Transverse colon (tissue), 4 donors: ENCODE measurements around the gene ZDHHC11. TPM values are rescaled to one million over a fixed set of nuclear protein-coding genes. Genes with fewer than 3 reads are reported as not detected.
A peak's percentile ranks its signal among the peaks of the same experiment; 100 is the strongest.
"Not testable (repeated sequence)": the region's sequence is repeated elsewhere in the genome, so short reads cannot be mapped to it uniquely, and the experiment has no call there.

Experiments
- DNase-seq: peaks from one replicate; pipeline ENCODE4 v3.0.0-alpha.2; 2019
- H3K27ac ChIP-seq, 4 donors: fragments of 200-600 bp; sonication (generic); 2 replicates each; pipeline ENCODE4 v1.5.1; 2016 to 2018; ENCODE audit warnings: inconsistent platforms in 4 of 4
- H3K27me3 ChIP-seq: fragments of 200-600 bp; sonication (generic); 2 replicates; pipeline ENCODE4 v1.5.1; 2017; ENCODE audit warnings: inconsistent platforms
- H3K36me3 ChIP-seq, 4 donors: fragments of 200-600 bp; sonication (generic); 2 replicates each; pipeline ENCODE4 v1.5.1; 2017 to 2019; ENCODE audit warnings: inconsistent platforms in 4 of 4
- H3K4me1 ChIP-seq, 4 donors: fragments of 200-600 bp; sonication (generic); 2 replicates each; pipeline ENCODE4 v1.5.1; 2017 to 2020; ENCODE audit warnings: inconsistent platforms in 4 of 4
- H3K4me3 ChIP-seq, 4 donors: fragments of 200-600 bp; sonication (generic); 1 replicate in 1 of 4; 2 replicates in 3 of 4; pipeline versions ENCODE4 v1.5.1 to v1.6.1; 2017 to 2019; ENCODE audit warnings: inconsistent platforms in 4 of 4
- H3K9me3 ChIP-seq, 2 donors: fragments of 200-600 bp; sonication (generic); 2 replicates each; pipeline ENCODE4 v1.5.1; 2017 to 2019; ENCODE audit warnings: inconsistent platforms in 2 of 2
- POLR2A ChIP-seq: fragments of 450-650 bp; IDR thresholded peaks from one replicate; pipeline ENCODE4 v1.6.1; 2016; ENCODE audit warnings: antibody characterized with exemption, mild to moderate bottlenecking, moderate library complexity
- POLR2AphosphoS5 ChIP-seq, 3 donors: sonication (generic); formaldehyde crosslinking; IDR thresholded peaks; one replicate each; pipeline ENCODE4 v1.6.1; 2016; ENCODE audit warnings: antibody characterized with exemption in 3 of 3
- WGBS, 2 donors: methylation state at CpG; one replicate each; pipeline ENCODE4 v1.1.5; 2018; ENCODE audit warnings: low coverage in 1 of 2; 5-methylcytosine and 5-hydroxymethylcytosine counted together
- in situ Hi-C, 4 donors: fragments of 200-750 bp; cut with MboI; loops; one replicate each; pipeline versions ENCODE4 v1.15.0 to v1.15.1; 2017; ENCODE audit warnings: low sequenced_read_pairs in 3 of 4, low pct_ligation_motif_present in 1 of 4, low pct_unique_long_range_greater_than_20kb in 1 of 4
- intact Hi-C: fragments of 100-400 bp; cut with DNase I; formaldehyde crosslinking; loops from one replicate; pipeline ENCODE4 v1.15.1; 2023; ENCODE audit warnings: low total_unique reads
- total RNA-seq, 4 donors: library from RNA; depleted of rRNA; stranded (reverse); fragments of >200 nt; gene quantifications; one replicate each; pipeline ENCODE4 v1.1.0, GENCODE V29; 2016

The ZDHHC11 gene
- total RNA-seq, 4 donors from 2014 or later = 1.2 to 15.0 (median 10.6) TPM

DNA sequence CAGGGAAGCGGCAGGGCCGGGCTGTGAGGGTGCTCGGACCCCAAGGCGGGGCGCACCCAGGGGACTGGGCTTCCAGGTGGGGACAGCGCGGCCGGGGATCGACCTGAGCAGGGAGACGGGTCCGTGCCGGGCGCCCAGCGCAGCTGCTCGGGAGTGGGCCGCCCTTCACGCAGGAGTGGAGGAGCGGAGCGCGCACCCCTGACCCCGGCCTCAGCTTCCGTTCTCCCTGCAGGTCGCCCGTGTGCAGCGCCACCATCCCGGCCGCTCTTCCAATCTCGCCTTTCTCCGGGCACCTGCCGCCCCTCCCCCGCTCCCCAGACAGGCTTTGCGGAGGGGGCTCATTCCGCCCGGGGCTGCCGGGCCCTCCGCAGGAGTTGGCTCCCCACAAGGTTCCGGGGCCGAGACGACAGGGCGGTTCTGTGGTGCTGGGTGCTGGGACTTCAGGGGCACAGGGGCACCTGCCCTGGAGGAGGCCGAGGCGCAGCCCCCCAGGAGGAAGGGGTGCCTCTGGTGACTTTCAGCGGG, 65.5 kb downstream of the ZDHHC11 start:
- in situ Hi-C loops = loop anchor here in 1 of 4 donors (5.0 kb wide), 1 partner anchor 88 kb away; no protein-coding TSS in a partner anchor
- H3K27me3 ChIP-seq, DNase-seq, intact Hi-C loops, H3K36me3 ChIP-seq, H3K9me3 ChIP-seq: not testable (repeated sequence)
- Histone ChIP-seq H3K4me3 (peak overlapping the region; percentile 47 to 97 (median 90)), H3K27ac (peak overlapping the region in 2 of 4 donors; percentile 36 to 83), H3K4me1 (peaks cover 3 to 24% (median 17%) of the 10 kb centered on the region in 4 donors)
- WGBS, 2 donors = 0 to 3% methylated on average over 4 to 11 of the region's 43 CpGs

DNA sequence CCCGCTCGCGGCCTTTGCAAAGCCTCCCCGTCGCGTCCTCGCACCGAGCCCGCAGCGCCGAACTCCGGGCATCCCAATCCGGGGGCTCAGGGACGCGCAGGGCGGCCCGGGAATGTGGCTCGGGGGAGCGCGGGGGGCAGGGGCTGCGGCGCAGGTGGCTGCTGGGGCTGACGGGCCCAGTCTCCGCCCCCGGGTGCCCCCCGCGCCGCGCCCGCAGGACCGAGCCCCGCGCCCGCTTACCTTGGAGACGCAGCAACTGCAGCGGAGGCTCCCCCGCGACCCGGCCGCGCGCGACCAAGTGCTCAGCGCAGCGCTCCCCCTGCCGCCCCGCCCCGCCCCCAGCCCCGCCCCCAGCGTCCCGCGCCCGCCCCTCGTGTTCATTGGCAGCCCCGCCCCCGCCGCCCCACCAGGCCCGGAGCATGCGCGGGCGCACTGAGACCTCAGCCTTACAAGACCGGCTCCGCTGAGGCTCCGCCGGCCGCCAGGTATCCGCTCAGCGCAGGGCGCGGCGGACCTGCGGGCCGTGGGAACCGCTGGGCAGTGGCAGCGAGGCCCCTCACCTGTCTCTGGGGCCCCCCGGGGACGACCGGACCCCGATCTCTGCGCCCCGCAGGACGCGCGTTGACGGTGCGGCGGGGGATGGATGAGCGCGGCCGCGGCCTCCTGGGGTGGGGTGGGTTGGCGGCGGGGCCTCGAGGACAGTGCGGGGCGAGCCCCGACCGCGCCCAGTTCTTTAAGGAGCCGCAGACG, 66.2 kb downstream of the ZDHHC11 start, which contains the start of gene ZDHHC11B:
ZDHHC11B (minus strand) TSS at position 302 of the 750 bp plus-strand sequence. CDS start 17,810 bp downstream, outside the sequence.
- in situ Hi-C loops = loop anchor here in 1 of 4 donors (5.0 kb wide), 1 partner anchor 87 kb away; no protein-coding TSS in a partner anchor
- intact Hi-C loops, H3K27me3 ChIP-seq, H3K9me3 ChIP-seq, H3K36me3 ChIP-seq: not testable (repeated sequence)
- TF ChIP-seq POLR2A (peak; percentile 16), POLR2AphosphoS5 (IDR thresholded peaks at IDR 0.05) (peak; percentile 55 to 82 (median 56))
- peak; percentile 94 for DNase-seq
- peak within 1 kb of the TSS; percentile 47 to 97 (median 90) for H3K4me3 ChIP-seq
- peaks cover 3 to 24% (median 17%) of the 10 kb centered on the region in 4 donors for H3K4me1 ChIP-seq
- peak within 1 kb of the TSS; percentile 36 to 83 (median 72) for H3K27ac ChIP-seq
- 1% methylated on average over 49 of the region's 101 CpGs; no CpG with 5 or more reads in 1 of the 2 donors for WGBS, 2 donors

DNA sequence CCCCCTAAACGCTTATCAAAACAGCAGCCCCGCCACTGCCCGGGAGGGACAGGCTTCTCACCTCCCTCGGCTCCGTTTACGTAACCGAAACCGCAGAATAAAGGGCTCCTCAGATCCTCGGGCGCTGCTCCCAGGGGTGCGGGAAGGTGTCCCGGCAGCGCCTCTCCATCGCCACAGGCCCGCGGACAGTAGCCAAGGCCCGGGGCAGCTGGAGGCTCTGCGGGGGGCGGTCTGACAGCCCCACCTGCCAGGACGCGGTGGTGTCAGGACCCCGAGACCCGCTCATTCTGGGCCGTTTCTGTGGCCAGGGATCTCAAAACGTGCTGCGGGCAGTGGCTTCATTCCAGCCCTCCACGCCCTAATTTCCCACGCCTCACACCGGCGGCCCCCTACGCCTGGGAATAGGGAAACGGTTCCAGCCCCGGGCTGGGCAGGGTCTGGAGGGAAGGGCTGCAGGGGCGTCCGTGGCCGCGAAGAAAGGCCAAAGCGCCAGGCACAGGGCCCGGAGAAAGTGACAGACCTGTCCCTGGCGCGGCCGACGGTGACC, 66.8 kb downstream of the ZDHHC11 start:
- H3K36me3 ChIP-seq, intact Hi-C loops, in situ Hi-C loops, H3K9me3 ChIP-seq, H3K27me3 ChIP-seq: not testable (repeated sequence)
- WGBS, 2 donors = 1% methylated on average over 37 of the region's 43 CpGs; no CpG with 5 or more reads in 1 of the 2 donors
- Histone ChIP-seq H3K4me3 (peak overlapping the region; percentile 47 to 97 (median 90)), H3K27ac (peak overlapping the region; percentile 36 to 83 (median 72)), H3K4me1 (peaks cover 3 to 24% (median 17%) of the 10 kb centered on the region in 4 donors)
- peak; percentile 53 for DNase-seq

DNA sequence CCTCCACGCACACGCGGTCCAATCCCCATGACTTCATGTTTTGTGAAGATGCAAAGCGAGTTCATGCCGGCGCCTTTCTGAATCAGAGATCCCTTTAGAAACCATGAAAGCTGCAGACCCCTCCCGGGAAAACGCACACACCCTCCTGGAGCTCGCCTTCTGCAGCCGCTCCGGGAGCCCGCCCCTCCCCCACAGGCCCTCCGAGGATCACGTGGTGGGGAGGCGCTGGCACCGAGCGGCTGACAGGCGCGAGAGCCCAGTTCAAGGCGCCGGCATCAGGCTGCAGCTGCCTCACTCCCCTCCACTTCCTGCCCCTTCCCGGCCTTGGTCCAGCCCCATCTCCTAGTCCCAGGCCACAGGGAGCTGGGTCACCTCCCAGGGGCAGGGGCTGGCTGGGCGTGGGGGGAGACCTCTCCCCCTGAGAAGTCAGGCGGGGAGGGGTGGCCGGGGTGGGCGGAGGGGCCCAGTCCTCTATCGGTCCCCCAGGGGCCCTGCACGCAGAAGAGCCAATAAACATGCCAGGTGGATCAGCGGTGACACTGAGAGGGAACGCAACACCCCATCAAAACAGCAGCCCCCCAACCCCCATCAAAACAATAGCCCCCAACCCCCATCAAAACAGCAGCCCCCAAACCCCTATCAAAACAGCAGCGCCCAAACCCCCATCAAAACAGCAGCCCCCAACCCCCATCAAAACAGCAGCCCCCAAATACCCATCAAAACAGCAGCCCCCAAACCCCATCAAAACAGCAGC, 67.6 kb downstream of the ZDHHC11 start:
- intact Hi-C loops, in situ Hi-C loops, H3K36me3 ChIP-seq, H3K9me3 ChIP-seq, H3K27me3 ChIP-seq: not testable (repeated sequence)
- Histone ChIP-seq H3K4me1 (peaks cover 3 to 24% (median 17%) of the 10 kb centered on the region in 4 donors), H3K27ac (peak overlapping the region in 3 of 4 donors; percentile 46 to 51 (median 50)), H3K4me3 (peak overlapping the region in 3 of 4 donors; percentile 6 to 97 (median 42))
- DNase-seq = peak; percentile 33
- 8% methylated on average over 6 of the region's 31 CpGs; no CpG with 5 or more reads in 1 of the 2 donors for WGBS, 2 donors

DNA sequence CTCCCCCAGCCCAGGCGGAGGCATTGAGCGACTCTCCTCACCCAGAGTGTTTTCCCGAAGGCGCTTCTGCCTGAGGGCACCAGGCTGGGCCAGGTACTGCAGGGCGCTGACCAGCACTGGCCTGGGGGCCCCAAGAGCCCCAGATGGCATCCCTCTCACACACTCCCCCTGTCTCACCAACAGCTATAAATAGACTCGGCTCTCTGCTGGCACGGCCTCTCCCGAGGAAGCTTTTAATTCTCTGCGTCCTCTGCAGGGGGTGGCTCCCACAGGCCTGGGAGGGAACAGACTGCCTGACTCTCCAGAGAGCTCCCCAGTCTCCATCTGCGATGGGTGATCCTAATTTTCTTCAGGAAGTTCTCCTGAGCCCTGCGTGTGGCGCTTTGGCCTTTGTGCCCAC, 68.4 kb downstream of the ZDHHC11 start:
- no CpG with 5 or more reads among the region's 12 CpGs for WGBS, 2 donors
- H3K27me3 ChIP-seq, H3K4me3 ChIP-seq, in situ Hi-C loops, DNase-seq, intact Hi-C loops, H3K9me3 ChIP-seq, H3K36me3 ChIP-seq, H3K27ac ChIP-seq: not testable (repeated sequence)
- H3K4me1 ChIP-seq = peaks cover 3 to 24% (median 17%) of the 10 kb centered on the region in 4 donors

DNA sequence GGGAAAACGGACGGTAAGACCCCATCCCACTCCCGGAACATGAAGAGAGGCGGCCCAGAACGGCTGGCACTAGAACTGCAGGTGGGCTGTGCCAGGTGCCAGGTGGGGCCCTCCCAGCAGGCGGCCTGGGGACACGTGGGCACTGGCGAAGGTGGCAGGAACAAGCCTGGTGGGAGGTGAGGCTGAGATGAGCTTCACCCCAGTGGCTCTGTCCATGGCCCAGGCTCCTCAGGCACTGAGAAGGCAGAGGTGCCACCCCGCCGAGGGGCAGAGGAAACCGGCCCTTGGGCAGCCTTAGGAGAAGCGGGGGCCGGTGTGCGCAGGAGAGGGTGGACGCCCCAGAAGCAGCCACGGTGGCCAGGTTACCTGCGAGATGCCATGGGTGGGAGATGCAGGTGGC, 70.2 kb downstream of the ZDHHC11 start:
- DNase-seq, intact Hi-C loops: not testable (repeated sequence)

DNA sequence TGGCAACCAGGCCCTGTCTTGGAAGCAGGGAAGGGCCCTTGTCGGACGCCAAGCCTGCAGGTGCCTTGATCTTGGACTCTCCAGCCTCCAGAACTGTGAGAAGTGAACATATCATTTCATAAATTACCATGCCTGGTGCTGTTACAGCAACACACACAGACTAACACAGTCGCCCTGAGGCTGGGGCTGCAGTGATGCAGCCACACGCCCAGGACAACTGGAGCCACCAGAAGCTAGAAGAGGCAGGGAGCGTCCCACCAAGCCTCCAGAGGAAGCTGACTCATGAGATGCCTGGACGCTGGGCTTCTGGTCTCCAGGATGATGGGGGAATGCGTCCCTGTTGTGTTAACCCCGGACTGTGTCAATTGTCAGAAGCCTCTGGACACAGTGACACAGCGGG, 71.8 kb downstream of the ZDHHC11 start:
- H3K4me1 ChIP-seq = peaks cover 0 to 14% (median 8%) of the 10 kb centered on the region in 4 donors
- in situ Hi-C loops, H3K36me3 ChIP-seq, H3K27me3 ChIP-seq, DNase-seq, H3K4me3 ChIP-seq, H3K9me3 ChIP-seq, intact Hi-C loops, H3K27ac ChIP-seq: not testable (repeated sequence)
- 94% methylated on average over 5 of the region's 9 CpGs; no CpG with 5 or more reads in 1 of the 2 donors for WGBS, 2 donors

More for the DNA sequence above, 70.2 kb downstream of the ZDHHC11 start:
- H3K27me3 ChIP-seq, H3K36me3 ChIP-seq, H3K27ac ChIP-seq, H3K9me3 ChIP-seq, in situ Hi-C loops, H3K4me3 ChIP-seq: not testable (repeated sequence)
- 89 to 94% methylated on average over 5 to 17 of the region's 17 CpGs for WGBS, 2 donors
- H3K4me1 ChIP-seq = peaks cover 3 to 27% (median 17%) of the 10 kb centered on the region in 4 donors

DNA sequence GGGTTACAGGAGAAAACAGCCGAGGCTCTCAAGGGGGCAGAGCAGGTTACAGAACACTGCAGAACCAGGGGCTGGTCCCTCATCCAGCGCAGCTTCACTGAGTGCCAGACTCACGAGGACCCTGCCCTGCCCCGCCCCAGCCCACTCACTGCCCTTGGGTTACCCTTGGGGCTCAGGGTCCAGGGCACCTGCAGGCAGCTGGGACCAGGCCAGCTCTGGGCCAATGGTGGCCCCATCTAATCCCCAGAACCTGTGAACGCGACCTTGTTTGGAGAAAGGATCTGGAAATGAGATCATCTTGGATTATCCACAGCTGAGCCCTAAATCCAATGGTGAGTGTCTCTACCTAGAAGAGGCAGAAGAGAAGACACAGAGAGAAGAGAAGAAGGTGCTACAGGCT, 72.4 kb downstream of the ZDHHC11 start:
- H3K27me3 ChIP-seq, H3K9me3 ChIP-seq, DNase-seq, H3K4me1 ChIP-seq, H3K36me3 ChIP-seq, H3K4me3 ChIP-seq, H3K27ac ChIP-seq, in situ Hi-C loops, intact Hi-C loops: not testable (repeated sequence)
- WGBS, 2 donors = 90% methylated on average over 2 of the region's 6 CpGs; no CpG with 5 or more reads in 1 of the 2 donors
